MCF 10A (cell line): ENCODE data around the gene NT5C3B. TPM values are rescaled to one million over a fixed set of nuclear protein-coding genes. Genes with fewer than 3 reads are reported as not detected.

Source experiments
- BruUV-seq: library from RNA; stranded (reverse); fragments of 400-500 nt; replicated peaks from 2 replicates; lab custom pipeline; 2021; lab: Mats Ljungman, UMichigan
- CTCF ChIA-PET: fragments of 300-600 bp; sonication (Branson Sonifier 250); formaldehyde crosslinking; extraction: SDS; loops from one replicate; lab custom pipeline; 2021; ENCODE audit warnings: antibody characterized with exemption, inconsistent platforms; lab: Yijun Ruan, JAX
- POLR2A ChIA-PET: fragments of 300-600, 350-650 bp; sonication (Branson Sonifier 250); formaldehyde crosslinking; extraction: SDS; loops from one replicate; lab custom pipeline; 2020; ENCODE audit warnings: antibody characterized with exemption, inconsistent platforms; lab: Yijun Ruan, JAX
- DNase-seq: peaks from one replicate; pipeline ENCODE4 v3.0.0-alpha.2; 2018; ENCODE audit not compliant: unreplicated experiment
- H3K27ac Mint-ChIP-seq: one replicate; pipeline ENCODE4 v1.8.0; 2022; ENCODE audit warnings: mild to moderate bottlenecking, low read depth, mixed read lengths; ENCODE audit not compliant: unreplicated experiment
- H3K27me3 Mint-ChIP-seq: one replicate; pipeline ENCODE4 v1.8.0; 2022; ENCODE audit warnings: mixed read lengths; ENCODE audit not compliant: insufficient read depth, unreplicated experiment
- H3K36me3 Mint-ChIP-seq: one replicate; pipeline ENCODE4 v1.8.0; 2022; ENCODE audit warnings: mild to moderate bottlenecking, moderate library complexity, mixed read lengths; ENCODE audit not compliant: insufficient read depth, unreplicated experiment
- H3K4me1 Mint-ChIP-seq: one replicate; pipeline ENCODE4 v1.8.0; 2022; ENCODE audit warnings: mixed read lengths; ENCODE audit not compliant: insufficient read depth, unreplicated experiment
- H3K4me3 Mint-ChIP-seq: one replicate; pipeline ENCODE4 v1.8.0; 2022; ENCODE audit warnings: mild to moderate bottlenecking, moderate library complexity, mixed read lengths; ENCODE audit not compliant: unreplicated experiment
- H3K9me3 Mint-ChIP-seq: one replicate; pipeline ENCODE4 v1.8.0; 2022; ENCODE audit warnings: mixed read lengths; ENCODE audit not compliant: unreplicated experiment
- CTCF ChIP-seq: fragments of 200-600 bp; IDR thresholded peaks from one replicate; pipeline ENCODE4 v1.8.0; 2022; ENCODE audit warnings: antibody characterized with exemption, mild to moderate bottlenecking; ENCODE audit not compliant: unreplicated experiment
- intact Hi-C: fragments of 100-400 bp; cut with micrococcal nuclease; formaldehyde crosslinking; loops from 2 replicates; pipeline ENCODE4 v1.14.1; 2022
- total RNA-seq: library from RNA; stranded (reverse); gene quantifications from 2 replicates; pipeline ENCODE4 v1.2.3, GENCODE V29; 2022

NT5C3B gene
- total RNA-seq, 1 experiment from 2014 or later = 59.8 TPM

GRCh38 chr17:41793784-41794539, 42.1 kb downstream of the NT5C3B start:
- BruUV-seq = no TSS peak
- no peak for TF ChIP-seq CTCF
- Mint-ChIP-seq H3K27ac (peak overlapping the region; percentile 96), H3K27me3 (no peaks in the 10 kb centered on the region), H3K36me3 (no peaks in the 10 kb centered on the region), H3K4me1 (peaks cover 26% of the 10 kb centered on the region), H3K4me3 (peak overlapping the region; percentile 71), H3K9me3 (no peaks in the 10 kb centered on the region)
- intact Hi-C loops = no loop called here
- ChIA-PET CTCF (interaction anchor here (0.7 to 1.6 kb wide), 2 partner anchors 8 to 36 kb away, joined by 3 to 8 read pairs; partner anchors contain the start of gene JUP), POLR2A (interaction anchor here (0.7 to 24.1 kb wide), 9 partner anchors 13 to 140 kb away, joined by 3 to 599 read pairs (median 4); partner anchors contain the start of genes EIF1, FKBP10, HAP1 and JUP)
- DNase-seq = peak; percentile 28

GRCh38 chr17:41792845-41793783, 42.9 kb downstream of the NT5C3B start:
- CTCF ChIA-PET = interaction anchor here (0.7 to 1.2 kb wide), 2 partner anchors 9 to 36 kb away, joined by 3 to 9 read pairs; no protein-coding TSS in a partner anchor
- Mint-ChIP-seq H3K9me3 (no peaks in the 10 kb centered on the region), H3K27ac (peak overlapping the region; percentile 96), H3K36me3 (no peaks in the 10 kb centered on the region), H3K4me1 (peaks cover 30% of the 10 kb centered on the region), H3K27me3 (no peaks in the 10 kb centered on the region), H3K4me3 (peak overlapping the region; percentile 71)
- POLR2A ChIA-PET = interaction anchor here (0.7 to 24.1 kb wide), 16 partner anchors 8 to 272 kb away, joined by 3 to 599 read pairs (median 4); partner anchors contain the start of genes EIF1, FKBP10, HAP1 and JUP
- TF ChIP-seq CTCF = no peak
- TSS peak; percentile 67 for BruUV-seq
- DNase-seq = peak; percentile 82
- intact Hi-C loops = no loop called here

- ChIA-PET CTCF (interaction anchor here (0.6 to 4.3 kb wide), 10 partner anchors 8 to 233 kb away, joined by 3 to 73 read pairs (median 4); no protein-coding TSS in a partner anchor), POLR2A (interaction anchor here (0.7 to 18.0 kb wide), 20 partner anchors 11 to 1806 kb away, joined by 3 to 599 read pairs (median 6); partner anchors contain the start of genes ACLY, CNP, EIF1 and FKBP10)
- Mint-ChIP-seq H3K4me3 (peak overlapping the region; percentile 74), H3K27me3 (no peaks in the 10 kb centered on the region), H3K27ac (no peak overlapping the region), H3K36me3 (peaks cover 18% of the 10 kb centered on the region), H3K9me3 (no peaks in the 10 kb centered on the region), H3K4me1 (peaks cover 31% of the 10 kb centered on the region)
- TF ChIP-seq CTCF = no peak
- DNase-seq = no peak
- intact Hi-C loops = no loop called here
- BruUV-seq = TSS peak; percentile 52
These were observed 49.0 kb downstream of the NT5C3B start for GRCh38 chr17:41787021-41787418.
